RWPE1 (cell line): ENCODE measurements around the gene VASH1.

Experiments used
- CTCF ChIA-PET: fragments of 350-600 bp; sonication (Branson Sonifier 250); formaldehyde crosslinking; extraction: SDS; loops from one replicate; lab custom pipeline; 2021; lab: Yijun Ruan, JAX
- POLR2A ChIA-PET: fragments of 400-600 bp; formaldehyde crosslinking; extraction: SDS; loops from one replicate; lab custom pipeline; 2020; ENCODE audit warnings: antibody characterized with exemption; ENCODE audit not compliant: low non-redundant PET; lab: Yijun Ruan, JAX
- DNase-seq: peaks from one replicate; pipeline ENCODE4 v3.0.0; 2012; ENCODE audit warnings: low spot score
- H3K27ac ChIP-seq: fragments of 450-650 bp; 2 replicates; pipeline ENCODE4 v1.5.1; 2017
- CTCF ChIP-seq: fragments of 450-650 bp; conservative IDR thresholded peaks from 2 replicates; pipeline ENCODE4 v1.5.1; 2017; ENCODE audit warnings: low read depth, mild to moderate bottlenecking

Gene VASH1

DNA sequence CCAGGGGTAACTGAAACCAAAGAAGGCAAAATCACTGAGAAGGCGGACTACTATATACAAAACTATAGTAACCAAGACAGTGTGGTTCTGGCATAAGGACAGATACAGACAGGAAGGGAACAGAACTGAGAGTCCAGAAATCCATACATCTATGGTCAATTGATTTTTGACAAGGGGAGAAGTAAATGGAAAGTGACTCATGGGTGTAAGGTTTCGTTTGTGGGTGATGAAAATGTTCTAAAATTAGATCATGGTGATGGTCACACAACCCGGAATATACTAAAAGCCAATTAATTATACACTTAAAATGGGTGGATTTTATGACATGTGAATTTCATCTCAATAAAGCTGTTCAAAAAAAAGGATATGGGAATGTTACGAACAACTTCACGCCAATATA, 32.7 kb downstream of the VASH1 start:
- ChIA-PET CTCF (no interaction called here), POLR2A (no interaction called here)
- TF ChIP-seq CTCF, result no peak
- H3K27ac ChIP-seq, result no peak overlapping the region
- no peak for DNase-seq

DNA sequence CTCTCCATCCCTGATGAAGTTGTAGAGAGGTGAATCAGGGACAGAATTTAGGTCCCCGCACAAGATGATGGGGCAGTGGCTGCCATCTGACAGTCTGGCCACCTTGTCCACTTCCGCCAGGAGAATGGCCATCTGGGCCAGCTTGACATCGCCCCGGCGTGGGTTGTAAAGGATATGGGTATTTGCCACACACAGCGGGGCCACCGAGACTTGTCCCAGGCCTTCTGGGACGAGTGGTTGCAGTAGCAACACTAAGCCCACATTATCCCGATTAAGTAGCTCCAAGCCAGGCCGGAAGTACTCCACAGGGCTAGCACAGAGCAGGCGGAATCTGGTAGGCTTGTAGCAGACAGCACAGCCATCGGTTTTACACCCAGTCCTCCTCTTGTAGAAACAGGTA, 45.2 kb downstream of the VASH1 start:
- no peak for DNase-seq
- CTCF ChIA-PET, result no interaction called here
- POLR2A ChIA-PET, result no interaction called here

DNA sequence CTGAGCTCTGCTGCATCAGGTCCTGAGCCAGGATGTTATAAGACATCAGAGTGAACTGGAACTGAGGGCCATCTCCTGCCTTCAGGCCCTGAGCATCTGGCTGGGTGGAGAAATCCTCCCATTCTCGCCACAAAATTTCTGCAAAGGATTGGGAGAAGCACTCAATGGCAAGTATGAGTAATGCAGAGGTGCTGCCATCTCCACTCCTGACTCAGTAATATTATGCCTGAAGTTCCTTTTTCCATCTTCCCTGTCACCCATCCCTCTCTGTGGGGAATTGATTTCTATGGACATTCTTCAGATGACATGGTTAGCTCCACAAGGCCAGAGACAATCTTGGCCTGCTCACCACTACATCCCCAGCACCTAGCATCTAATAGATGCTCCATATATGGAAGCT, 46.7 kb downstream of the VASH1 start:
- POLR2A ChIA-PET, result no interaction called here
- DNase-seq, result no peak
- CTCF ChIA-PET, result no interaction called here

More for the DNA sequence above, 45.2 kb downstream of the VASH1 start:
- no peak for TF ChIP-seq CTCF
- H3K27ac ChIP-seq, result no peak overlapping the region

DNA sequence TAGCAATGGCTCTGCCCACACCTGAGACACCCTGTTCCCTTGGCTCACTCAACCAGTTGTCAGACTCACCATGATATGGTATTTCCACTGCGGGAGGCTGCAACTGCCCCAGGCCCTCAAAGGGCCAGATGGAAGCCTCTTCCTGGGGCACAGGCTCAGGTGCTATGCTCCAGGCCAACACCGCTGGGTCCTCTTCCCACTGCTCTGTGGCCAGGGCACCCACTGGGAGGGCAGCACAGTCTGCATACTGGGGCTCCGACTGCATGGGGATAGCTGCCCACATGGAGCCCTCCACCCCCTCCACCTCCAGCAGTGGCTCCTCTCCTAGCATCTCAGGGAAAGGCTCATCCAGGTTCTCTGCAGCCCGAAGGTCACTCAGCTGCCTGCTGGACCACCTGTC, 47.7 kb downstream of the VASH1 start:
- ChIA-PET POLR2A (no interaction called here), CTCF (no interaction called here)
- no peak overlapping the region for H3K27ac ChIP-seq
- DNase-seq, result no peak
- no peak for TF ChIP-seq CTCF

More for the DNA sequence above, 46.7 kb downstream of the VASH1 start:
- TF ChIP-seq CTCF, result no peak
- H3K27ac ChIP-seq, result no peak overlapping the region

DNA sequence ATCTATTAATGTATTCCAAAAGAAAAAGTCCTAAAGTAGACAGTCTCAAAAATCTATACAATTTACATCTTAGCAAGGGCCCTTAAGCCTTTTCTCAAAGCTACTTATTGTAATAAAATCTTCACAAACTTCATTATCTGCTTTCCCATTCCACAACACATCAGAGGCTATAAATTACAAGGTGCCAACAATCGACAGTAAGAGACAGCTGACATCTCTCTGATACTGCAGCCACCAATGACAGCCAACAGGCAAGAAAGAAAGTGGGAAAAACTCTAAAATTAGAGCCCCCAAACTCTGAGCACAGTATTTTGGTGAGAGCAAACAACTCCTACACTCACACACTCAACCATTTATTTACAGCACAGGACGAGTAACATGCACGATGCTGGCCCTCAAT, 49.3 kb downstream of the VASH1 start:
- CTCF ChIA-PET, result interaction anchor here (0.7 to 2.2 kb wide), 4 partner anchors 100 to 864 kb away, joined by 3 to 9 read pairs (median 4); no protein-coding TSS in a partner anchor
- no peak overlapping the region for H3K27ac ChIP-seq
- TF ChIP-seq CTCF, result no peak
- POLR2A ChIA-PET, result no interaction called here
- no peak for DNase-seq

DNA sequence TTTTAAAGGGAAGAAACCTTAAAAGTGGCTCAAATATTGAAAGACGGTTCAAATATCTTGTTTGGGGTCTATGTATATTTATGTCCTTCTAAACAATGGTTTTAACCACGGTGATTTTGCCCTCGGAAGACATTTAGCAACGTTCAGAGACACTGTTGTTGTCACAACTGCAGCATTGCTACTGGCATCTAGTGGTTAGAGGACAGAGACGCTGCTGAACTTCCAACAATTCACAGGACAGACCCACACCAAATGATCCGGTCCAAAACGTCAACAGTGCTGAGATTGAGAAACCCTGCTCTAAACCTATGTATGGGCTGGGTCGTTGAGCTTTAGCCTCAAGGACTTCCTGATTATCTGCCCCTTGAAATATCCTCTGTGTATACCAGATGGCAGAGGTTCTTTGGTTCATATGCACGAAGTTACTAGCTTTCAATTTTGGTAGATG, 49.7 kb downstream of the VASH1 start:
- no peak for DNase-seq
- TF ChIP-seq CTCF, result no peak; the same call in 1 of the 2 replicates
- CTCF ChIA-PET, result interaction anchor here (0.6 to 2.2 kb wide), 7 partner anchors 26 to 865 kb away, joined by 3 to 9 read pairs (median 3); no protein-coding TSS in a partner anchor
- no peak overlapping the region for H3K27ac ChIP-seq
- POLR2A ChIA-PET, result no interaction called here
